PC-3 (cell line): Measurements from ENCODE around the gene SNTB2.

ENCODE experiments used
- CTCF ChIP-seq: fragments of 300-600 bp; sonication (generic); conservative IDR thresholded peaks from 2 replicates; pipeline ENCODE4 v1.5.1; 2017; ENCODE audit warnings: antibody characterized with exemption, low read depth, mild to moderate bottlenecking, low read length
- EZH2 ChIP-seq: fragments of 300-600 bp; sonication (generic); IDR thresholded peaks from one replicate; pipeline ENCODE4 v1.6.1; 2017; ENCODE audit warnings: antibody characterized with exemption, mild to moderate bottlenecking, low read length; ENCODE audit not compliant: unreplicated experiment

DNA sequence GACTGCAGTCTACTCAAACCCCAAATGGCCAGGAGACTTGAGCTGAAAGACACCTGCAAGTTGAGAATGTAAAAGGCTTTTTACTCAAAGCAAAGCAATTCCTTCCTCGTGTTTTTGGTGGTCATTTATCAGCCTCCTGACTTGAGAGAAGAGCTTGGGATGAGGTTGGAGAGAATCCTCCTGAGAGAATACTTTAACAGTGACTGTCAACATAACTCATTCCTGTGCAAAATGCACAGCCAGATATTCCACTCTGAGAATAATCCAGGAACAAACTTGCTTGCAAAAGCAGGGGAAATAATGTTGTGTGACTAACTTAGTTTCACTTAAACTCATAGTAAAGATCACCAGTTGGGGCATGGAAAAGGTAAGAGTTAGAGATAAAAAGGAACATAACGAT, 53.4 kb downstream of the SNTB2 start:
- no peak for TF ChIP-seq CTCF
- no peak for TF ChIP-seq EZH2
